ENCODE data around the gene ZNF439. TPM values are rescaled to one million over a fixed set of nuclear protein-coding genes. Genes with fewer than 3 reads are reported as not detected.
"Not testable (repeated sequence)": the region's sequence is repeated elsewhere in the genome, so short reads cannot be mapped to it uniquely, and the experiment has no call there.

The ZNF439 gene
- total RNA-seq, 1 donor from 2014 or later: 36.5 TPM

DNA sequence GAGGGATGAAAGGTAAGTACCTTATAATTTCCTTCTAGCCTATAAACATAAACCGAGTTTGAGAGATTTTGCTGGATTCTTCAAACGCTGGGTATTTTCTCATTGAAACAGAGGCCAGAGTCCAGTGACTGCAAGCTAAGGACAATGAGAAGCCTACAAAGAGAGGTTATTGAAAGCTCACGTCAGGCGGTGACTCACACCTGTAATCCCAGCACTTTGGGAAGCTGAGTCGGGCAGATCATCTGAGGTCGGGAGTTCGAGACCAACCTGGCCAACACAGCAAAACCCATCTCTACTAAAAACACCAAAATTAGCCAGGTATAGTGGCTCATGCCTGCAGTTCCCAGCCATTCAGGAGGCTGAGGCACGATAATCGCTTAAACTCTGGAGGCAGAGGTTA, 24.1 kb downstream of the ZNF439 start:
- DNase-seq: no peak

DNA sequence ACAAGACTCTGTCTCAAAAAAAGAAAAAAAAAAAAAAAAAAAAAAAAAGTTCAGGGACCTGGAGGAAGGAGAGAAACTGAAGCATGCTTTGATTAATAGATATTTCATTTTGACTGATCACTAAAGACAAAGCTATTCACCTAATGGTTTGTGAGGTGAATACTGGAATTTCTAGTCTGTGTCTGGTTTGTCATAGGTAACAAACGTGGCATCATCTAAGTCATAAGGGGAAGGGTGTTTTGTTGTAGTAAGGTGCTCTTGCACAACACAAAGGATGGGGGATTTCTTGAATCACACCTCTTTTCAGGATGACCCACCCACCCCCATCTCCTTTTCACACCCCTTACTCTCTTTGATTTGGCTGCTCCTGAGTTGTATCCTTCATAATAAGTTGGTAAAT, 25.2 kb downstream of the ZNF439 start:
- no peak for DNase-seq

DNA sequence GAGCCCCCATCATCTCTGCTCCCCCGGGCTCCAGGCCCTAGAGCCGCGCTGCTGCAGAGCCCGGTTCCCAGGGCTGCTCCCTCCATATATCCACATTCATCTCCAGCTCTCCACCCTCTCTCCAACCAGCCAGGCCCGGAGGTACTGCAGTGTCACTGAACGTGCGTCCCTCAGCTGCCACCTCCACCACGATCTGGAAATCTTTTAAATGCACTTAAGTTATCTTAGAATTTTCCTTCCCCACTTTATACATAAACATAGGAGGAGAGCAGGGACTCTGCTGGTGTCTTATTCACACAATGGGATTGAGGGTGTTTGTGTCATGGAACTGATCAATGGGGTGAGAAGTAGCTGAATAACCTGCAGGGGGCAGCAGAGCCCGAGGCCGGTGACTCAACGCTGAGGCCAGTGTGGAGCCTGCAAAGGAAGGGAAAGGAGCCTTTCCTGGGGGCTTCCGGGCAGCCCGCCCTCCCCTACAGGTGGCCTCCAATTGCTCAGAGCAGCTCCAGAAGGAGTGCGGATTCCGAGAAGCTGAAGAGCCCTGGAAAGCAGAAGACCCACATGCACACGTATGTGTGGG, 31.3 kb downstream of the ZNF439 start:
- DNase-seq: not testable (repeated sequence)

- no peak for DNase-seq
Observed at GRCh38 chr19:11880598-11880997, 32.1 kb downstream of the ZNF439 start.

DNA sequence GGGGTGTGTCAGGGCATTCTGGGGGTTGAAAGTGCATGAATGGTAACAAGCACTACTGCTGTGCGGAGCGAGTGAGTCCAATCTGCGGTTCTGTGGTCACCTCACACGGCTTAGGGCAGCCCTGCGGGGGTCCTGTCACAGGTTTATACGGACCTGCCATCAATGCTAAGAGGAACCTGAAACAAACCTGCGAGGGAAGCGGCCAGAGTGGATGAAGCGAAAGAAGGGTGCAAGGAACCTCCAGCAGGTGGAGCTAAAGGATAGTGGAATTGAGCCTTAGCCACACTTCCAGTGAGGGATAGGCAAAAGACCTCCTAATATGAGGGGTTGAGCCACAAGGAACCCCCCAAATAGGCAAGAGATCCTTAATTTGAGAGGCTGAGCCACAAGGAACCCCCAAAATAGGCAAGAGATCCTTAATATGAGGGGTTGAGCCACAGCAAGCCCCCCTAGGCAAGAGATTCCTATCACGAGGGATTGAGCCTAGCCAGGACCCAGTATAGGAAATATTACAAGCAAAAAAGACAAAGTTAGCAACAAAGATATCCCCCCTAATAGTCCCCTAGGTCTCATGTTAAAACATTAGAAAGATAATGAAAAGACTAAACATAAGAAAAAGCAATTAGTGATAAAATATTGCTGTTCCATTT, 32.8 kb downstream of the ZNF439 start:
- no peak for DNase-seq

DNA sequence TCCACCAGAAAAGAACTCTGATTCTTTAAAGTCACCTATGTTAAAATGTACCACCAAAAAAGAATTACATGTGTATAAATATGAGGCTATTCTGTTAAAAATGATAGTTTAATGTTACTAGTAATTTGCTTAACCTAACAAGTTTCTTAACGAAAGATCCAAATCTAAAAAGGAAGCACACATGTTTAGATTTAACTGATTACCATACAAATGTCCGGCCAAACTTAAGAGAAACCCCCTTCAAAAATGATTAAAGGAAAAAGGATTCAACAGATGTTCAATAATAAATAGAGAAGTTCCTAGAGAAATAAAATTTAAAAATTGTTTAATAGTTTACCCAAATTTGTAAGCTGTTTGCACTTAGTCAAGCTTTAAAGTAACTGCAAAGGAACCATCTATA, 34.1 kb downstream of the ZNF439 start:
- DNase-seq: no peak

- no peak for DNase-seq
Observed at GRCh38 chr19:11887234-11887610, 38.7 kb downstream of the ZNF439 start.

DNA sequence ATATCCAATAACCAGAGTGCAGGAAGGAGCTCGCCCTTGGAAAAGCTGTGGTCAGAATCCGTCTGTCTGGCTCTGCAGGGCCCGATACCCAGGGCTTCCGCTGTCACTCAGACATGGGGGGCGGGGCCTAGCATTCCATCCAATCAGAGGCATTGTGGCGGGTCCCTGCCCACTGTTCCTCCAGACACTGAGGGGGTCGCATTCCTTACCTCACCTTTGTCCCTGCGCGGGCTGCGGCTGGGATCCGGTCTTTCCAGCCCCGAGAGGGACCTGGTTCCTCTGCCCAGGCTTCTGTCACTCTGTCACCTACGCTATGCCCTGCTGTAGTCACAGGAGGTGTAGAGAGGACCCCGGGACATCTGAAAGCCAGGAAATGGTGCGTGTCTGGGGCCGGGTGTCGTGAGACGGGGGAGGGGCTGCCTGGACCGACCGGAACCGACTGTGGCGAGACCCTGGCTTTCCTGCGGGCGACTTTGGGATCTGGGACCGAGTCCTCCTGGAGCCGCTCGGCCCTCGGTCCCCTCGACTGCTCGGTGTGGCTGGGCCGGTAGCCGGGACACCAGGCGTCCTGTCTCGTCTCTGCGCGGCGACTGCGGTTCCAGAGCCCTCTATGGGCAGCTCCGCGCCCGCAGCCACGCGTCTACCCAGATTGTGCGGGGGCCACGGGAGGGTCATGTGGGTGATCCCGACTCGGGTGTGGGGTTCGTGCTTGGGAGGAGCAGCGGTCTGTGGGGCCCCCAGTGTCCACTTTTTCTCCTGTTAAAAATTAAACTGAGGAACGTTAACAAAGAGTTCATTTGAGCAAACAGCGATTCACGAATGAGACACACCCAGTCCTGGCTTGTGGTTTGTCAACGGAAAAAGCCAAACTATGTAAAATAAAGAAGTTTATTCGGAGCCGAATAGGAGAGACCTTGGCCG, 39.3 kb downstream of the ZNF439 start, which contains the start of gene ZNF69:
Gene ZNF69 (plus strand): TSS at position 172 of the 921 bp plus-strand sequence. CDS start 142 bp downstream, at position 314.
- DNase-seq: peak; percentile 68

DNA sequence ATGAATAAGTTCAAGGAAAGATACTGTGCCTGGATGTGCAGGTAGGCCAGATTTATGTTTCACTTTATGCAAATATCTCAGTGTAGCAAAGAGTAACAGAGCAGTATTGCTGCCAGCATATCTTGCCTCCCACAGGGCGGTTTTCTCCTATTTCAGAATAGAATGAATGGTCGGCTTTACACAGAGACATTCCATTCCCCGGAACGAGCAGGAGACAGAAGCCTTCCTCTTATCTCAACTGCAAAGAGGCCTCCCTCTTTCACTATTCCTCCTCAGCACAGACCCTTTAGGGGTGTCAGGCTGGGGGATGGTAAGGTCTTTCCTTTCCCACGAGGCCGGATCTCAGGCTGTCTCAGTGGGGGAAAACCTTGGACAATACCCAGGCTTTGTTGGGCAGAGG, 41.4 kb downstream of the ZNF439 start:
- not testable (repeated sequence) for DNase-seq

DNA sequence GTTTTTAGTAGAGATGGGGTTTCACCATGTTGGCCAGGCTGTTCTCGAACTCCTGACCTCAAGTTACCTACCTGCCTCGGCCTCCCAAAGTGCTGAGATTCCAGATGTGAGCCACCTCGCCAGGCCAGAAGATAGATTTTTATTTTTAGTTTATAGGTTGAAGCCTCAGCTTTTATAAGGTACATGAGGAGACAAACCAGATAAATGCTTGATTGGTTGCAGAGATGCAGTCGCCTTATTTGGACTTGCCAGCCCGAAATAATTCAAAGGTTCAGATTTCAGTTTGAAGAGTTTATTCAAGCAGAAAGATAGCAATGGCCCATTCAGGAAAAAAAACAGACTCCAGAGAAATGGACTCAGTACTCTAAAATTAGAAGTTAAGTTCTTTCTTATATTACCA, 42.1 kb downstream of the ZNF439 start:
- no peak for DNase-seq

GRCh38 chr19:11894851-11895250, 46.3 kb downstream of the ZNF439 start:
- DNase-seq: no peak

DNA sequence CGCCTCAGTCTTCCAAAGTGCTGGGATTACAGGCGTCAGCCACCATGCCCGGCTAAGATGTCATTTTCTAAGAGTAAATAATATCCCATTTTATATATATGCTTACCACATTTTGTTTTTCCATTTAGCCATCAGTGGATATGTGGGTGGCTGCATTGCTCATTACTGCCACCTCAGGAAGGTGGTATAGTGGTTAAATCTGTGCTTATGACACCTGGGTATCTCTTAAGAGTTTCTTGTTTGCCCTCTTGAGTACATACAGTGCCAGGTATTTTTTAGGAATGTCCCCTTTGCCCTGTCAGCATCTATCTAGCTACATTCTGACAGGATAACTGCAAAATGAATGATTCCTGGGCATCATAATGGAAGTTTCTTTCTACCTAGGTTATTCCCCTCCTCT, 53.7 kb downstream of the ZNF439 start:
- DNase-seq: no peak

DNA sequence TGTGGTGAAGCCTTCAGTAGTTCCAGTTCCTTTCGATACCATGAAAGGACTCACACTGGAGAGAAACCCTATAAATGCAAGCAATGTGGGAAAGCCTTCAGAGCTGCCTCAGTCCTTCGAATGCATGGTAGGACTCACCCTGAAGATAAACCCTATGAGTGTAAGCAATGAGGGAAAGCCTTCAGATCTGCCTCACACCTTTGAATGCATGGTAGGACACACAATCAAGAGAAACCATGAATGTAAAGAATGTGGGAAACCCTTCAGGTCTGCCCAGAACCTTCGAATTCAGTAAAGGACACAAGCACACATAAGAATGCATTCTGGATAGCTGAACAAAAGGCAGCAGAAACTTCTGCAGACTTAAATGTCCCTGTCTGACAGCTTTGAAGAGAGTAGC, 57.4 kb downstream of the ZNF439 start:
- DNase-seq: no peak

GRCh38 chr19:11911937-11912336, 63.4 kb downstream of the ZNF439 start:
- DNase-seq: not testable (repeated sequence)

DNA sequence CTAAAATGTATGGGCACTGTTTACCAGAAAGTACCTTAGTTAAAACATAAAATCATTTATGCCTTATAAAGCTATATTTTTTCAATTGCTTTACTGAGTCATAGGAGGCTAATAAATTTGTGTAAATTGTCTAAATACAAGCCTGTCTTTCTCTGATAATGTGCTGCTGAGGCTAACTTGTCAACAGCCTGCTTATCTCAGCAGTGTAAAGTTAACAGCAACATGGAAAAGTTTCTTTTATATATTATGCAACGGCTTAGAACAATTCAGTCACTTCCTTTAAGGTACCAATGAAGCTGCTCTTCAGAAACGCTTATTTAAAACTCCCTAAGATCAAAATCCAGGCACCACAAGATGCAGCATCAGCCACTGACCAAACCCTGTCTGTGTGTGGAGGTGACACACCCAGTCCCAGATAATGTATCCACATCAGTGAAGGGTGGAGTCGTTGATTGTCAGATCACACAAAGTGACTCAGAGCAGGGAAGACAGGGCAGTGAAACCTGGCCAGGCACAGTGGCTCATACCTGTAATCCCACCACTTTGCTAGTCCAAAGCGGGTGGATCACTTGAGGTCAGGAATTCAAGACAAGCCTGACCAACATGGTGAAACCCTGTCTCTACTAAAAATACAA, 66.0 kb downstream of the ZNF439 start:
- DNase-seq: not testable (repeated sequence)

Other genes with a start within 250 kb of the ZNF439 start
- 18.6 TPM for gene ZNF823, start 109.8 kb upstream of the ZNF439 start, total RNA-seq
- 70.2 TPM for gene ZNF441, start 81.7 kb upstream of the ZNF439 start, total RNA-seq
- 12.9 TPM for gene ZNF491, start 50.2 kb upstream of the ZNF439 start, total RNA-seq
- 20.9 TPM for gene ZNF440, start 34.5 kb upstream of the ZNF439 start, total RNA-seq
- 20.4 TPM for gene ZNF69, start 39.1 kb downstream of the ZNF439 start, total RNA-seq
- gene ZNF700, start 76.4 kb downstream of the ZNF439 start, total RNA-seq: 18.9 TPM
- gene ZNF763, start 116.3 kb downstream of the ZNF439 start, total RNA-seq: 6.7 TPM
- gene ZNF433, start 187.0 kb downstream of the ZNF439 start, total RNA-seq: 19.5 TPM
- gene ZNF878, start 204.2 kb downstream of the ZNF439 start, total RNA-seq: 0.31 TPM
- gene ZNF844, start 216.0 kb downstream of the ZNF439 start, total RNA-seq: 13.7 TPM